ENCODE results near the gene ATP11A.

- TF ChIP-seq POLR2A (IDR thresholded peaks at IDR 0.05): no peak
- no peak for TF ChIP-seq CTCF (IDR thresholded peaks at IDR 0.05)
Measured at GRCh38 chr13:112762690-112763080, 72.8 kb downstream of the ATP11A start.
